HuH-7.5 (cell line): ENCODE measurements around the gene RPL26.
"Not testable (repeated sequence)": the region's sequence is repeated elsewhere in the genome, so short reads cannot be mapped to it uniquely, and the experiment has no call there.

Experiments
- DNase-seq: peaks from one replicate; pipeline ENCODE4 v3.0.0; 2011; ENCODE audit warnings: low spot score

RPL26 gene

GRCh38 chr17:8365143-8365542, 17.9 kb downstream of the RPL26 start:
- no peak for DNase-seq

GRCh38 chr17:8362651-8363332, 20.2 kb downstream of the RPL26 start:
- DNase-seq, result no peak

- no peak for DNase-seq
Observed at GRCh38 chr17:8360751-8361150, 22.2 kb downstream of the RPL26 start.

GRCh38 chr17:8360260-8360659, 22.7 kb downstream of the RPL26 start:
- DNase-seq, result no peak

- no peak for DNase-seq
Observed at GRCh38 chr17:8359769-8360168, 23.2 kb downstream of the RPL26 start.

- DNase-seq, result no peak
Observed at GRCh38 chr17:8357910-8358309, 25.1 kb downstream of the RPL26 start.

GRCh38 chr17:8354236-8354635, 28.8 kb downstream of the RPL26 start:
- no peak for DNase-seq

GRCh38 chr17:8353736-8354135, 29.3 kb downstream of the RPL26 start:
- no peak for DNase-seq

- DNase-seq, result no peak
Observed at GRCh38 chr17:8350339-8350738, 32.7 kb downstream of the RPL26 start.

- DNase-seq, result not testable (repeated sequence)
Observed at GRCh38 chr17:8347001-8347400, 36.0 kb downstream of the RPL26 start.

- DNase-seq, result no peak
Observed at GRCh38 chr17:8345951-8346665, 36.9 kb downstream of the RPL26 start.

- no peak for DNase-seq
Observed at GRCh38 chr17:8345052-8345690, 37.8 kb downstream of the RPL26 start.

- DNase-seq, result no peak
Observed at GRCh38 chr17:8341456-8341855, 41.5 kb downstream of the RPL26 start.

- no peak for DNase-seq
Observed at GRCh38 chr17:8339540-8339939, 43.5 kb downstream of the RPL26 start, which contains the start of gene ODF4. Gene ODF4, plus strand, starts transcription at chr17:8339840. Its CDS starts 212 bp downstream, at chr17:8340052.

GRCh38 chr17:8338753-8339140, 44.2 kb downstream of the RPL26 start:
- no peak for DNase-seq

- no peak for DNase-seq
Observed at GRCh38 chr17:8337802-8338752, 44.9 kb downstream of the RPL26 start.

GRCh38 chr17:8333281-8333680, 49.7 kb downstream of the RPL26 start:
- no peak for DNase-seq

GRCh38 chr17:8332688-8333087, 50.3 kb downstream of the RPL26 start:
- DNase-seq, result no peak

- no peak for DNase-seq
Observed at GRCh38 chr17:8332128-8332527, 50.9 kb downstream of the RPL26 start.
